GM19193 (cell line): Measurements from ENCODE around the gene DNAH14.

Source experiments
- POLR2A ChIP-seq: IDR thresholded peaks from 4 replicates; pipeline ENCODE4 v1.6.1; 2011; ENCODE audit not compliant: insufficient read depth, insufficient read length; ENCODE audit errors: extremely low read depth

DNAH14 gene

GRCh38 chr1:224929335-224930237, at the start of gene DNAH14:
DNAH14 (plus strand) TSS chr1:224929675; CDS start chr1:224952703, 23,028 bp downstream.
- no peak for TF ChIP-seq POLR2A

DNA sequence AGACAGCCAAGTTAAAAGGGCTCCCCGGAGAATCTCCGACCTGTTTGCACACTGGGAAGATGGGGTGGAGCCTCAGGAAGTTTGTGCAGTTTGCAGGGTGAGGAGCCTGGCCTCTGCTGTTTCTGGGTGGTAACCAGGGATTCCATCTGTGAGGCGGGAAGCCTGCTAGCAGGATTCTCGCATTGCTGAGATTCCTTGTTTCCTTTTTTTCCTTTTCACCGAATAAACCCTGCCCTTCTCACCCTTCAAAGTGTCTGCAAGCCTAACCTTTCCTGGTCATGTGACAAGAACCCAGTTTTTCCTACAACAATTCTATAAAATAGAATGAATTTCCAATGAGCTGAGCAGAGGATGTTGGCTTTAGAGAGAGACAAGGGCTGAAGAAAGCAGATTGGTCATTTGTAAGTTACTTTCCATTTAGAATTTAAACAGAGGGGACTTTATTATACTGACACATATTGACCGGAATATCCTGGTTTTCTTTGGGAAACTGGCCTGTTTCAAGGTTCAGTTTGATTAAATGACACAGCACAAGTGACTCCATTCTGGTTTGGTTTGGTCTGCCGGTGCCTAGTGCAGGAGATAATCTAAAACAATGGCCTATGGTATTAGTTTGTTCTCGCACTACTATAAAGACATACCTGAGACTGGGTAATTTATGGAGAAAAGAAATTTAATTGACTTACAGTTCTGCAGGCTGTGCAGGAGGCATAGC, 48.7 kb upstream of the DNAH14 start:
- TF ChIP-seq POLR2A, result no peak

- TF ChIP-seq POLR2A, result no peak
Observed at GRCh38 chr1:224881762-224882211, 47.7 kb upstream of the DNAH14 start.

DNA sequence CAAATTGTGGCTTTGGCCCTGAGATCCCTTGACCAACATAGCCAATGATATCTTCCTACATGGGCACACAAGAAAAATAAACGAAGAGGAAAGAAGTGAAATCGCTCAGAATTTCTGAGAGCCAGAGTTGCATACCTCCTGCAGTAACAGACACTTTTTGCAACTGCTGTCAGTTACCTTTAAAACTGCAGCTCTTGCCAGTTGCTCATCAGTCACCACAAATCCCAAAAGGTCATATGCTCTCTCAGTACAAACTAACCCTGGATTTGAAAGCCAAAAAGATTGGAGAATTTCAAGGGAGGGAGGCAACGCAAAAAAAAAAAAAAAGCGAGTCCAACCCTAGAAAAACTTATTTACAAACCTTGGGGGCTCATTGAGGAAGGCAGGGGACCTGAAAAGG, 47.2 kb upstream of the DNAH14 start:
- TF ChIP-seq POLR2A, result no peak

DNA sequence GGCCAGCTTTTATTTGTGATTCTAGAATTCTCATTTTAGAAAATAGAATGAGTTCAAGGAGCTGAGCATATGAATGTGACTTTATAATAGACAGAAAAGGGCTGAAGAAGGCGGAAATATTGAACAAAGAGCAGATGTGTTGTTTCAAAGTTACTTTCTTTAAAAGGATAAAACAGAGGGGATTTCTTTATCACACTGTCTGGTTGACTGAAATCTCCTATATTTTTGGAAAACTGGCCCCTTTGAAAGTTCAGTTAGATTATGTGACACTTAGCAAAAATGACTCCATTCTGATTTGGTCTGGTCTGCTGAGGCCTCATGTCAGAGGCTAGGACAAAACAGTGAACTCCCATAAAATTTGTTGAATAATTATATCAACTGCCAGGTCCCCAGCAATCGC, 46.4 kb upstream of the DNAH14 start:
- TF ChIP-seq POLR2A, result no peak

DNA sequence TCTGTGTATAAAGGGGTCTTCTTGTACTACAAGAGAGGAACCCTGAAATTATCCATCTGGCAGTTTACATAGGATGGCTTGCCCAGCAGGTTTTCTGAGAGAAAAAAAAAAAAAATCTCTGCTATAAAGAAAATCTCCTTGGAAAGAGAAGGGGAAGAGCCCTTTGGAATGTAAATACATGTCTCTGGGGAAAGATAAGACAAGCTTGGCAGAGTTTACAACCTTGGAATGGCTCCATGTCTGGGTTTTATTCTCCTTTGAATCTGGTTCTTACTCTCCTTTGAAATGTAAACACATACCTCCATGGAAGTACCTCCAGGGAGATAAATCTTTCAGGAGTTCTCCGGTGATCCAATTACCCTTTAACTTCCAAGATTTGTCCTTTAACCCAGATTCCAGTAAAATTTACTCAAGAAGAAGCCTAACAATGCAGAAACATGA, 45.1 kb upstream of the DNAH14 start:
- no peak for TF ChIP-seq POLR2A

GRCh38 chr1:224894915-224895314, 34.6 kb upstream of the DNAH14 start:
- TF ChIP-seq POLR2A, result no peak

DNA sequence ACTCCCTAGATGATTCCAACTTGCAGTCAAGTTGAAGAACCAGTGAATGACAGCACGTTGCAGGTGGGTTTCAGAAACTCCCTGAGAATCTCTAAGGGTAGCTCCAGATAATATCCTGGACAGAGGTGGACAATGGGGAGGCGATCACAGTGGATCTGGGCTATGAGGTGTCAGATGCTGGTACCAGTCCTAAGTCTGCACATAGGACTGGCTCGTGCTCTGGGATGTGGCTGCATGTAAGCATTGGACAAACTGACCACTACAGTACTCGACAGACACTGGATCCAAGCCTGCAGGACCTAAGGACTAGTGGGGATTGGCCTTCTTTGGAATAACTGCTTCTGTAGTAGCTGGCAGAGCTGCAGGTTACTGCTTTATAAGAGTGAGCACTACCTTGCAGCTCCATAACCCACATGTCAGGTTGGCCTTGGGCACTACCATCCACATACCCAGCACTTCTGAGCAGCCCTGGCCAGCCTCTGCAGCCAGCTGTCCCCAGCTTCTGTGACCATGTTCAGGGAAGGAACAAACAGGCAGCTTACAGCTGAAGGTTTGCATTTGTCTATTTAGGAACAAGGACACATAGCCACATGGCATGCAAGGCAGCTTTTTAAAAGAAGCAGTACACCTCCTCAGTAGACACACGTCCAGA, 33.2 kb upstream of the DNAH14 start:
- no peak for TF ChIP-seq POLR2A

DNA sequence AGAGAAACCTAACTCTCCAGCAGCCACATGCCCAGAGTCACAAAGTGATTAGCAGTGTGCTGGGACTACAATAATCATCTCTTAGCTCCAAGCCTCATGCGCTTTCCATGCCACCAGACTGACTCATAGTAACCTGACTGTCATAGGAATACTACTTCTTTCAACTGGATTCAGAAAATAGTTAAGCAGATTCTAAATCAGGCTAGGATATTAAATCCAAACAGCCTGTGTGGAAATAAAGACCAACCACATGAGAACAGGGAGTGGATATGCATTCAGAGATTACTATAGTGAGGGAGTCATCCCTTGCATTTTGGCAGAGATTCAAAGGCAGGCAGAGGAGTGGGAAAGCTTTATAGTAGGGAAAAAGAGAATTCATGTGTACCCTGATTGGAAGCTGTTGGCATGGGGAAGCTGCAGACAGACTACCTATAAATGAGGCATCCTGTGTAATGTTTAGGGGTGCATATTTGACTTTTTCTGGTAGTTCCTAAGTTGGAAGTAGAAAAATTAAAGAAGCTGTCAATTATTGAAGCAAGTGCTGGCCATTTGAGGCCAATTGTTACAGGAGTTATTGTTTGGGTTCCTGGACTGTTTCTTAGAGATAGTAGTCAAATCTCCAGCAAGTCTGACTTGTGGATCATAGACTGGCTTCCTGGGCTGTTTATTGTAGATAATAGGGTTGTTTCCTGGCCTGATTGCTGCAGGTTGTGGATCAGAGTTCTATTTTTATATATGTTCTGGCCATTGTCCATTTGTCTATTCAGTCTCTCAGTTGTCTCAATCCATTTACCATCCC, 31.7 kb upstream of the DNAH14 start:
- TF ChIP-seq POLR2A, result no peak

- TF ChIP-seq POLR2A, result no peak
Observed at GRCh38 chr1:224898937-224899336, 30.5 kb upstream of the DNAH14 start.

DNA sequence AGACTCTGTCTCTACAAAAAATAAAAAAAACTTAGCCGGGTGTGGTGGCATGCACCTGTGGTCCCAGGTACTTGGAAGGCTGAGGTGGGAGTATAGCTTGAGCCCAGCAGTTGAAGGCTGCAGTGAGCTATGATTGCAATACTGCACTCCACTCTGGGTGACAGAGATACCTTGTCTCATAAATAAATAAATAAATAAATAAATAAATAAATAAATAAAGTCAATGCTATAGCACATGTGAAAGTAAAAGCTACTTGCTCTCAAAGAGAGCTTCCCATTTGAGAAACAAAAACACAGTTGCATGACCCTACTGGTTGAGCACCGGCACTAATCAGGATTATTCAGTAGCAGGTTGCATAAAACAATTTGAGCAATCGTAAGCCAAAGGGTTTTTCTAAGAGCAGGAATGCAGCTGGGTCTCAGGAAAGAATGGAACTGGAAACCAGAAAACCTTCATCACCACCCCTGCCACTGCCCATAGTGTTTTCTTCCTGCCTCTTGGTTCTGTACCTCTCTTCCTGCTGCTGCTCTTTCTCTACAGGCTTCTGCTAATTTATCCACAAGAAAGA, 29.3 kb upstream of the DNAH14 start:
- TF ChIP-seq POLR2A, result no peak

- no peak for TF ChIP-seq POLR2A
Observed at GRCh38 chr1:224901087-224901810, 28.2 kb upstream of the DNAH14 start.

DNA sequence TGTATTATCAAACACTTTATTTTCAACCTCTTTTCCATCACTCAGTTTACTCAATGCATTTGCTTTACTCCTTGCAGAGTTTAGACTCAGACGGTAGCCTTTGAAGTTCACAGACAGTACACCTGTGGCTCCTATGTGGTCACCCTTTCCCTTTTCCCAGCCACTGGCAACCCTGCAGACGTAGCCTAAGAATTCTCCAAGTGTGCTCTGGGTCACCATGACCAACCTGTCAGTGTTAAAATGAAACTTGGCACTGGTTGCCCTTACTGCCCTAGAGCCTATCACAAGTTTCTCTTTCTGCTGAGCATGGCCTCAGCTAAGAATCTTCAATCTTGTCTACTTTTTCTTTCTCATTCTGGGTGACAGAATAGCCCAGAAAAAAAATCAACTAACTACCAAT, 25.5 kb upstream of the DNAH14 start:
- no peak for TF ChIP-seq POLR2A
